ENCODE data around the gene TOM1L2.
A peak's percentile ranks its signal among the peaks of the same experiment; 100 is the strongest.
"Not testable (repeated sequence)": the region's sequence is repeated elsewhere in the genome, so short reads cannot be mapped to it uniquely, and the experiment has no call there.

Gene TOM1L2

GRCh38 chr17:17970699-17971430, 1.3 kb downstream of the TOM1L2 start:
- DNase-seq (ENCODE audit: low read depth in 2 of 2) = no peak

- no peak for DNase-seq (ENCODE audit: low read depth in 2 of 2)
Measured at GRCh38 chr17:17966399-17966798, 5.8 kb downstream of the TOM1L2 start.

GRCh38 chr17:17965152-17965721, 7.0 kb downstream of the TOM1L2 start:
- no peak for DNase-seq (ENCODE audit: low read depth in 2 of 2)

DNA sequence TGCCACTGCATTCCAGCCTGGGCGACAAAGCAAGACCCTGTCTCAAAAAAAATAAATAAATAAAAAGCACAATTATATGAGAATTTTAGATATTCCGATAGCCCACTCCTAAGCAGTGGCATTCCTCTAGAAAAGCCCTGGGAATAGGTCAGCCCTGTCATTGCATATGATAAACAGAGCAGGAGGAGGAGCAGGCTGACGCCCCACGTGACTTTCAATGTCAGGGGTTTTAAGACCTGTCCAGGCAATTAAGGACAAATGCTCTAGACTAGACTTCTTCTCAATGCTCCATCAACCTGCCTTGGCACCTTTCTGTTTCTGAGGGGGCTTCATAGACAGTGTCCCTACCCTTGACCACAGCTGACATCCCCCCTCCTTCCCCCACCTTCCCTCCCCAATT, 7.5 kb downstream of the TOM1L2 start:
- DNase-seq (ENCODE audit: low read depth in 2 of 2) = no peak

GRCh38 chr17:17963694-17964436, 8.3 kb downstream of the TOM1L2 start:
- DNase-seq (ENCODE audit: low read depth in 2 of 2) = no peak

DNA sequence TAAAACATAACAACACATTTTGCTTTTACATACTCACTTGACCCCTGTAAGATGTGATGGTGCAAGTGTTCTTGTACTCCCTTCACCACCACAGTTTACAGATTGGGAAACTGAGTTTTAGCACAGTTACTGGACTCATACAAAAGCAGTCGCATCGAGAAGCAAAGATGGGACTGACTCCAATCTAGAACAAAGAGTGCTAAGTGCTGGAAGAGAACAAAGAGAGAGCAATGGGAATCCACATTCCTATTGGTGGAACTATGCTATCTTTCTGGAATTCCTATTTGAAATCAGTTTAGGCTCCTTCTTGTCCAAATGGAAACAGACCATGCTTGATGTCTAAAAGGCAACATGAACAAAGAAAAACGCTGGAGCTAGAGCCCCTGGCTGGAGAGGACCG, 9.1 kb downstream of the TOM1L2 start:
- no peak for DNase-seq (ENCODE audit: low read depth in 2 of 2)

- no peak for DNase-seq (ENCODE audit: low read depth in 2 of 2)
Measured at GRCh38 chr17:17960500-17961030, 11.6 kb downstream of the TOM1L2 start.

DNA sequence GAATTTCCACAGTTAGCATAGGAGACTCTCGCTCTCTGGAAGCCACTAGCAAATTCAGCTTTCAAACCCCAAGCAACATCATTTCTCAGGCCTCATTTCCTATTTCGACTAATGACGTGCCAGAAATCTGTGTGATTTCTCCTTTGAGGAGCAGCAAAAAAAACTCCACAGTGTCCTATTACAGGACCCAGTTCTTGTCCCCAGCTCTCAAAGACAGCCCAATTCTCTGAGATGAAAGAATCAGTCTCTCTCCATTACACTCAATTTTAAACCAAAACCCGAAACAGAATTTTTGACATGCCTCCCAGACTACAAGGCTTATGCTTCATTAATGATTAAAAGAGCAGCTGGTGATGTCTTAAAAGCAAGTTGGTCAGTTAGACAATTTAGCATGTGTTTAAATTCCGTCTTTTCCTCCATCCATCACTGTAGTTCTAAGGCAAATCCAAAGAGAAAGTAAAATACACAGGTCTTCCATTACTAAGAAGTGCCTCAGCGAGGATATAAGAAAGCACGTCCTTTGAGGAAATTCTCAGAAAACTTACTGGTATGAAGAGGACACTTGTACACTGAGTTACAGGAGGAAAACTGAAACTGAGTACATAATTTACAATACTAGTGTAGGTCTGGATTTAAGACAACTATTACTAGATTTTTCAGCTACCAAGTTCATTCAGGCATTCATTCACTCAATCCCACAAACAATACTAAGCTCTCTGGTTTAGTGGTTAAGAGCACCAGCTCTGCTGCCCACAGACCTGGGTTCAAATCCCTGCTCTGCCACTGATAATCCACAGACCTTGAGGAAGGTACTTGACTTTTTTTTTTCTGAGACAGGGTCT, 12.5 kb downstream of the TOM1L2 start:
- peak in 1 of 2 experiments; percentile 21 for DNase-seq (ENCODE audit: low read depth in 2 of 2)

GRCh38 chr17:17958982-17959381, 13.2 kb downstream of the TOM1L2 start:
- no peak for DNase-seq (ENCODE audit: low read depth in 2 of 2)

- DNase-seq (ENCODE audit: low read depth in 2 of 2) = no peak
Measured at GRCh38 chr17:17957584-17957916, 14.7 kb downstream of the TOM1L2 start.

DNA sequence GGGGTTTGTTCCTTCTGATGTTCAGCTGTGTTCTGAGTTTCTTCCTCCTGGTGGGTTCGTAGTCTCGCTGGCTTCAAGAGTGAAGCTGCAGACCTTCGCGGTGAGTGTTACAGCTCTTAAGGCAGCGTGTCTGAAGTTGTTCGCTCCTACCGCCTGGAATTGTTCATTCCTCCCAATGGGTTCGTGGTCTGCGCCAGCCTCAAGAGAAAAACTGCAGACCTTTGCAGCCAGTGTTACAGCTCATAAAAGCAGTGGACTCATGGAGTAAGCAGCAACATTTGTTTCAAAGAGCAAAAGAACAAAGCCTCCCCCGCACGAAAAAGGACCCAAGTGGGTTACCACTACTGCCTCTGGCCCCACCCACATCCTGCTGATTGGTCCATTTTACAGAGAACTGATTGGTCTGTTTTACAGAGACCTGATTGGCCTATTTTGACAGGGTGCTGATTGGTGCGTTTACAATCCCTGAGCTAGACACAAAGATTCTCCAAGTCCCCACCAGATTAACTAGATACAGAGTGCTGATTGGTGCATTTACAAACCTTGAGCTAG, 16.3 kb downstream of the TOM1L2 start:
- not testable (repeated sequence) for DNase-seq (ENCODE audit: low read depth in 2 of 2)

GRCh38 chr17:17954079-17954478, 18.1 kb downstream of the TOM1L2 start:
- DNase-seq (ENCODE audit: low read depth in 2 of 2) = no peak

DNA sequence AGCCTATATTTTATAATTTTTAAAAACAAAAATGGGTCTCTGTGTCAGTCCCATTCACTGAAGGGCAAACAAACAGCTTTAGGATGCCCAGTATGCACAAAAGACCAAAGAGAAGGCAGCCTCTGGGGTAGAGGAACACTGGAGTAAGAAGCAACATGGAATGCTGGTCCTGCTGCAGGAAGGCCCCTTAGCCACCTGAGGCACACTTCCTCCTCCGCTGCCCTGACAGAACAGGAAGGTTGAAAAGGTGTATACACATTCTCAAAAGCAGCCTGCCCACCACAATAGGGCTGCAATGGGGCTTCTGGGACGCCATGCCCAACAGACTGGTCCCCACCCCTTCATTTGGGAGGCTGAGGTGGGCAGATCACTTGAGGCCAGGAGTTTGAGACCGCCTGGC, 19.5 kb downstream of the TOM1L2 start:
- DNase-seq (ENCODE audit: low read depth in 2 of 2) = no peak

GRCh38 chr17:17951524-17951923, 20.7 kb downstream of the TOM1L2 start:
- no peak for DNase-seq (ENCODE audit: low read depth in 2 of 2)

GRCh38 chr17:17950806-17951205, 21.4 kb downstream of the TOM1L2 start:
- DNase-seq (ENCODE audit: low read depth in 2 of 2) = no peak

DNA sequence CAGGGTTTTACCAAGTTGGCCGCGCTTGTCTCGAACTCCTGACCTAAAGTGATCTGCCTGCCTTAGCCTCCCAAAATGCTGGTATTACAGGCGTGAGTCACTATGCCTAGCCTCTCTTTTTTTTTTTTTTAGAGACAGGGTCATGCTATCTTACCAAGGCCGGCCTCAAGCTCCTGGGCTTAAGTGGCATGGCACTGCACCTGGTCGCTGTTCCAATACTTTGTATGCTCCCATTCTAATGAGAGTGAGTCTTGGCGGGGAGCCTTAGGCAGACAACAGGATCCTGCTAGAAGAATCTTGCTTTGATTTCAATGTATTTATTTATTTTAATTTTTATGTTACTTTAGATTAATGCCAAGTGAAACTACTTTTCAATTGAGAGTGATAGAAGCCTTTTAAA, 21.9 kb downstream of the TOM1L2 start:
- DNase-seq (ENCODE audit: low read depth in 2 of 2) = no peak

GRCh38 chr17:17947966-17948365, 24.2 kb downstream of the TOM1L2 start:
- DNase-seq (ENCODE audit: low read depth in 2 of 2) = no peak

DNA sequence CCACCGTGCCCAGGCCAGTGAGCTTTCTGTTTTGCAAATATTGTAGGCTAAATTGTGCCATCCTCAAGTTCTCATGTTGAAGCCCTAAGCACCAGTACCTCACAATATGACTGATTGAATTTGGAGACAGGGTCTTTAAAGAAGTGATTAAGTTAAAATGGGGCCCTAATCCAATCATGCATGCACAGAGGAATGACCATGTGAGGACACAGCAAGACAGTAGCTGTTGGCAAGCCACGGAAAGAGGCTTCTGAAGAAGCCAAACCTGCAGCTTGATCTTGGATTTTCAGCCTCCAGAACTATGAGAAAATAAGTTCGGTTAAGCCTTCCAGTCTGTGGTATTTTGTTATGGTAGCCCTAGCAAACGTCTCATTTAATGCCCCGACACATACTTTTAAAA, 24.9 kb downstream of the TOM1L2 start:
- no peak for DNase-seq (ENCODE audit: low read depth in 2 of 2)

DNA sequence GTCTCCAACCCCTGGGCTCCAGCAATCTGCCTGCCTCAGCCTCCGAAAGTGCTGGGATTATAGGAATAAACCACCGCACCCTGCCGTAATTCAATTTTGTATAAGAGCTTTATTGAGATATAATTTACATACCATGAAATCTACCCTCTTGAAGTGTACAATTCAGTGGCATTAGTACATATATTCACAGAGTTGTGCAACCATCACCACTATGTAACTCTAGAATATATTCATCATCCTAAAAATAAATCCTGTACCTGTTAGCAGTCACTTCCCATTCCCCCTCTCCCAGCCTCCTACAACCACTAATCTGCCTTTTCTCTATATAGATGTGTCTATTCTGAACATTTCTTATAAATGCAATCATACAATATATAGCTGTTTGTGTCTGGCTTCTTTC, 26.1 kb downstream of the TOM1L2 start:
- DNase-seq (ENCODE audit: low read depth in 2 of 2) = no peak

GRCh38 chr17:17944743-17945142, 27.5 kb downstream of the TOM1L2 start:
- no peak for DNase-seq (ENCODE audit: low read depth in 2 of 2)

- DNase-seq (ENCODE audit: low read depth in 2 of 2) = no peak
Measured at GRCh38 chr17:17944242-17944641, 28.0 kb downstream of the TOM1L2 start.

All from stimulated activated CD4-positive, alpha-beta T cell treated with anti-CD3 and anti-CD28 coated beads, Interleukin-12 subunit alpha, Interleukin-12 subunit beta, amount 100 ng/mL, for 24 hours (primary cell).